Measurements from ENCODE around the gene RSRC2.
"Not testable (repeated sequence)": the region's sequence is repeated elsewhere in the genome, so short reads cannot be mapped to it uniquely, and the experiment has no call there.

RSRC2 gene

DNA sequence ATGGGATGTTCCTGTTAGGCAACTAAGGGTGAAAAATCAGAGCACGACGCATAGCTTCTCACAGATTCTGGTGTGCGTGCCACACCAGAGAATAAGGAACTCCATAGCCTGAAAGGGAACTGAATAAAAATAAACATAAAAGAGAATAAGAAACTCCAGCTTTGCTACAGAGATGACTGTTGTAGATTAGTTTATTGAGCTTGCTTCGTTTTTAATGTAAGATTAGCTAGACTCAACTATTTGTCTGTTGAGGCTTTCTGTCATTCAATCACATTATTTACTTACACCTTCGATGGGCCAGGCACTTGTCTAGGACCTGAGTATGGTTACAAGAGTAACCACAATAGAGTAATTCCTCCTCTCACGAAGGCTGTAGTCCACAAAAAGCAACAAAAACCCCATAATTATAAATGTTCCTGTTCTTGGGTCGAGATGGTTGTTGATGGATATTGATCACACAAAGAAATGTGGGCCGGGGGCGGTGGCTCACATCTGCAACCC lies 25.2 kb downstream of the RSRC2 start:
- ChIA-PET CTCF (interaction anchor here (1.1 kb wide), 1 partner anchor 30 kb away, joined by 3 read pairs; no protein-coding TSS in a partner anchor), POLR2A (interaction anchor here (0.7 to 5.3 kb wide), 14 partner anchors 11 to 251 kb away, joined by 3 to 47 read pairs (median 6); partner anchors contain the start of genes CLIP1, DENR, KNTC1 and RSRC2)
- DNase-seq (ENCODE audit: extremely low spot score): no peak
- TF ChIP-seq SP1 (IDR thresholded peaks at IDR 0.05) (no peak), L3MBTL2 (conservative IDR thresholded peaks at IDR 0.05) (no peak), TARDBP (IDR thresholded peaks at IDR 0.05) (no peak), SUZ12 (IDR thresholded peaks at IDR 0.05) (no peak), ZNF384 (IDR thresholded peaks at IDR 0.05) (no peak), ELF4 (IDR thresholded peaks at IDR 0.05) (no peak), NFRKB (IDR thresholded peaks at IDR 0.05) (no peak), LEF1 (IDR thresholded peaks at IDR 0.05; ENCODE audit: borderline replicate concordance) (no peak), HDGF (IDR thresholded peaks at IDR 0.05; ENCODE audit: borderline replicate concordance) (no peak), FOXA1 (IDR thresholded peaks at IDR 0.05) (no peak), CTBP1 (IDR thresholded peaks at IDR 0.05; ENCODE audit: borderline replicate concordance) (no peak), FOXM1 (IDR thresholded peaks at IDR 0.05; ENCODE audit: borderline replicate concordance) (no peak), ARNT (IDR thresholded peaks at IDR 0.05) (no peak)
- TF ChIP-seq, protein P1, sequence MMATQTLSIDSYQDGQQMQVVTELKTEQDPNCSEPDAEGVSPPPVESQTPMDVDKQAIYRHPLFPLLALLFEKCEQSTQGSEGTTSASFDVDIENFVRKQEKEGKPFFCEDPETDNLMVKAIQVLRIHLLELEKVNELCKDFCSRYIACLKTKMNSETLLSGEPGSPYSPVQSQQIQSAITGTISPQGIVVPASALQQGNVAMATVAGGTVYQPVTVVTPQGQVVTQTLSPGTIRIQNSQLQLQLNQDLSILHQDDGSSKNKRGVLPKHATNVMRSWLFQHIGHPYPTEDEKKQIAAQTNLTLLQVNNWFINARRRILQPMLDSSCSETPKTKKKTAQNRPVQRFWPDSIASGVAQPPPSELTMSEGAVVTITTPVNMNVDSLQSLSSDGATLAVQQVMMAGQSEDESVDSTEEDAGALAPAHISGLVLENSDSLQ (IDR thresholded peaks at IDR 0.05): no peak

DNA sequence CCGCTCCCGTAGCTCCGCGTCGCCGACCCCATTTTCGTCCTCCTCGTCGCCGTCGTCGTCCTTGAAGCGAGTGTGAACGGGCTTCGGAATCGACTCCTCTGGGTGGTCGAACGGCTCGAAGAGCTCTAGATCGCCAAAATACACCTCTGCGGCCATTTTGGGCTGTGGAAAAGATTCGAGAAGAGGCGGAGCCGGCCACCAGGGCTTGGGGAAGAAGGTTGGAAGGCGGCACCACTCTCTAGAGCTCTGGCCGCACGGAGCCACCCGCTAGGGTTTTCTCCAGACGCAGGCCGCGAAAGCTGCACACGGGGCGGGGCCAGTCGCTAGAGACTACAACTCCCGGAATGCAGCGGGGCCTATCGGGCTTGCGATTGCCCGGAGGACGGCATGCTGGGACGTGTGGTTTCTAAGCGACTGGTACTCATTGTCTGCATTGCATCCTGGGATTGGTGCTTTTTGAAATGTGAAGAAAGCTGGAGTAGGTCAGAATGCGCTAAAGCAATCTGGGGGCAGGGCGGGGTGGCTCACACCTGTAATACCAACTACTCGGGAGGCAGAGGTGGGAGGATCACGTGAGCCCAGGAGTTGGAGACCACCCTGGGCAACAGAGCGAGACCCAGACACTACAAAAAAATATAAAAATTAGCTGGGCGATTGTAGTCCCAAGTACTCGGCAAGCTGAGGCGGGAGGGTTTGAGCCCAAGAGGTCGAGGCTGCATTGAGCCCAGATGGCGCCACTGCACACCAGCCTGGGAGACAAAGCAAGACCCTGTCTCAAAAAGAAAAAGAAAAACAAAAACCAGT lies 25.8 kb downstream of the RSRC2 start, which contains the start of gene ZCCHC8:
ZCCHC8 (minus strand) TSS at position 248 of the 804 bp plus-strand sequence; CDS start at position 156, 92 bp downstream.
- POLR2A ChIA-PET: interaction anchor here (0.7 to 5.3 kb wide), 23 partner anchors 9 to 252 kb away, joined by 3 to 47 read pairs (median 5); partner anchors contain the start of genes CLIP1, DENR, KNTC1 and RSRC2
- CTCF ChIA-PET: interaction anchor here (0.6 kb wide), 1 partner anchor 139 kb away, joined by 3 read pairs; no protein-coding TSS in a partner anchor
- TF ChIP-seq HDGF (IDR thresholded peaks at IDR 0.05; ENCODE audit: borderline replicate concordance): no peak; the same call in 1 of the 2 replicates
- TF ChIP-seq LEF1 (IDR thresholded peaks at IDR 0.05; ENCODE audit: borderline replicate concordance): no peak
- no peak; the same call in 1 of the 2 replicates for TF ChIP-seq SUZ12 (IDR thresholded peaks at IDR 0.05)
- no peak for TF ChIP-seq FOXM1 (IDR thresholded peaks at IDR 0.05; ENCODE audit: borderline replicate concordance)
- TF ChIP-seq FOXK2 (IDR thresholded peaks at IDR 0.05): no peak
- peak; percentile 93 for TF ChIP-seq ARNT (IDR thresholded peaks at IDR 0.05)
- TF ChIP-seq ZNF384 (IDR thresholded peaks at IDR 0.05): no peak
- TF ChIP-seq ELF4 (IDR thresholded peaks at IDR 0.05): peak; percentile 39; the same call in 1 of the 2 replicates
- no peak for TF ChIP-seq FOXA1 (IDR thresholded peaks at IDR 0.05)
- peak; percentile 88 for DNase-seq (ENCODE audit: extremely low spot score)

DNA sequence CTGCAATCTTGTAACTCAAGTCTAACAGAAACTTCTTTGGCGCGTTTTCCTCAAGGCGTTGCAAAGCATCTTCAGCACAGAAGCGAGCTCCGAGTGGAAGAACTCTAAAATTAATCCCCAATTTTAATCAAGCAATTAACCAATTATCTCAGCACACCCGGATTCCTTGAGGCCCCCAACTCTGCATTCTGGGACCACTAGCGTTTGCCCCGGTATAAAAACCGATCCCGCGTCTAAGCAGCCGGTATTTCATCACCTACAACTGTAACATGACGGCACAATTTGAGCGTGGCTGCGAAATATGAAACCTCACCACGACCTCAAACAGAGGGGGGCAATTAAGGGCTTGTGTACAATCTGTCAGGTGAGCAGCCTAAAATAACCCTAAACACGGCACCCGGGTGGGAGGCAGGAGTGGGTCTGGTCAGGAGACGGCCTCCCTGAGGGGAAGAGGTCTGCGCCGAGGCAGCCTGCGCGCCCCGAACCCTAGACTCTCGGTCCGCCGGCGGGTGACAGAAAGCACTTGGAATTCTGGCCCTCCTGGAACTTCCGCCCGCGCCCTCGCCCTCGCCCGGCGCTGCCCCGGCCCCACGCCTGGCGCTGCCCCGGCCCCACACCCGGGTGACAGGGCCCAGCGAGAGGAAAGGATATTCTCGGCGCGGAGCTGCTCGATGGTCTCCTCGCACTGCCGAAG lies 26.6 kb downstream of the RSRC2 start:
- peak; percentile 35 for DNase-seq (ENCODE audit: extremely low spot score)
- POLR2A ChIA-PET: interaction anchor here (0.8 to 5.3 kb wide), 20 partner anchors 8 to 252 kb away, joined by 3 to 47 read pairs (median 6); partner anchors contain the start of genes CLIP1, DENR, KNTC1 and RSRC2
- CTCF ChIA-PET: no interaction called here
- TF ChIP-seq ARNT (IDR thresholded peaks at IDR 0.05): no peak
- TF ChIP-seq LEF1 (IDR thresholded peaks at IDR 0.05; ENCODE audit: borderline replicate concordance): no peak
- no peak for TF ChIP-seq BHLHE40 (IDR thresholded peaks at IDR 0.05; ENCODE audit: borderline replicate concordance)
- TF ChIP-seq CTBP1 (IDR thresholded peaks at IDR 0.05; ENCODE audit: borderline replicate concordance): no peak
- no peak for TF ChIP-seq L3MBTL2 (conservative IDR thresholded peaks at IDR 0.05)
- TF ChIP-seq, protein P1 (IDR thresholded peaks at IDR 0.05): 0 out of 2 replicates have a peak, but pooled peaks have one; percentile 15
- TF ChIP-seq FOXK2 (IDR thresholded peaks at IDR 0.05): peak; percentile 66; the same call in 1 of the 2 replicates
- no peak for TF ChIP-seq FOXM1 (IDR thresholded peaks at IDR 0.05; ENCODE audit: borderline replicate concordance)
- no peak for TF ChIP-seq SP1 (IDR thresholded peaks at IDR 0.05)

DNA sequence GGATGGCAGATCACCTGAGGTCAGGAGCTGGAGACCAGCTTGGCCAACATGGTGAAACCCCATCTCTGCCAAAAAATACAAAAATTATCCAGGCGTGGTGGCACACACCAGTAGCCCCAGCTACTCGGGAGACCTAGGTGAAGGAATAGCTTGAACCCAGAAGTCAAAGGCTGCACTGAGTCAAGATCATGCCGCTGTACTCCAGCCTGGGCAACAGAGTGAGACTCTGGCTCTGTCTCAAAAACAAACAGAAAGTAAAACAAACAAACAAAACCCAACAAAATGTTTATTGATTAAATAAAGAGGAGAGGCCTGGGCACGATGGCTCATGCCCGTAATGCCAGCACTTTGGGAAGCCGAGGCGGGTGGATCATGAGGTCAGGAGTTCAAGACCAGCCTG lies 31.5 kb downstream of the RSRC2 start:
- no peak for DNase-seq (ENCODE audit: extremely low spot score)
- POLR2A ChIA-PET: no interaction called here
- CTCF ChIA-PET: no interaction called here
- no peak for TF ChIP-seq FOXM1 (IDR thresholded peaks at IDR 0.05; ENCODE audit: borderline replicate concordance)
- no peak for TF ChIP-seq ARNT (IDR thresholded peaks at IDR 0.05)
- no peak for TF ChIP-seq FOXA1 (IDR thresholded peaks at IDR 0.05)
- TF ChIP-seq SP1 (IDR thresholded peaks at IDR 0.05): no peak
- TF ChIP-seq, protein P1 (IDR thresholded peaks at IDR 0.05): no peak
- TF ChIP-seq SUZ12 (IDR thresholded peaks at IDR 0.05): no peak
- no peak for TF ChIP-seq ELF4 (IDR thresholded peaks at IDR 0.05)
- no peak for TF ChIP-seq NFRKB (IDR thresholded peaks at IDR 0.05)
- no peak for TF ChIP-seq ZNF384 (IDR thresholded peaks at IDR 0.05)
- no peak for TF ChIP-seq BHLHE40 (IDR thresholded peaks at IDR 0.05; ENCODE audit: borderline replicate concordance)
- no peak for TF ChIP-seq TARDBP (IDR thresholded peaks at IDR 0.05)
- no peak for TF ChIP-seq CTBP1 (IDR thresholded peaks at IDR 0.05; ENCODE audit: borderline replicate concordance)

DNA sequence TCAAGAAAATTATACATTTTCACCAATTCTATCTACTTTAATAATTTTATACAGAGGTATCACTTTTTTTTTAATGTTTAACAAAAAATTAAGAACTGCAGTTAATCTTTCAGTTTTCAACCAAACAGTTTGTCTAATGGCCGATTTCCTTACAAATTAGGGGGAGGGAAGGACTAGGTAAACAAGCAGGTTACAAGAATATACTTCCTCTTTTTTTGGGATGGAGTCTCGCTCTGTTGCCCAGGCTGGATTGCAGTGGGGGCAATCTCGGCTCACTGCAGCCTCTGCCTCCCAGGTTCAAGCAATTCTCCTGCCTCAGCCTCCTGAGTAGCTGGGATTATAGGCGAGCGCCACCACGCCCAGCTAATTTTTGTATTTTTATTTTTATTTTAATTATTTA lies 33.5 kb downstream of the RSRC2 start:
- POLR2A ChIA-PET; CTCF ChIA-PET; DNase-seq (ENCODE audit: extremely low spot score): not testable (repeated sequence)

All from HEK293T (cell line).